Measurements from ENCODE around the gene STEAP1B.

DNA sequence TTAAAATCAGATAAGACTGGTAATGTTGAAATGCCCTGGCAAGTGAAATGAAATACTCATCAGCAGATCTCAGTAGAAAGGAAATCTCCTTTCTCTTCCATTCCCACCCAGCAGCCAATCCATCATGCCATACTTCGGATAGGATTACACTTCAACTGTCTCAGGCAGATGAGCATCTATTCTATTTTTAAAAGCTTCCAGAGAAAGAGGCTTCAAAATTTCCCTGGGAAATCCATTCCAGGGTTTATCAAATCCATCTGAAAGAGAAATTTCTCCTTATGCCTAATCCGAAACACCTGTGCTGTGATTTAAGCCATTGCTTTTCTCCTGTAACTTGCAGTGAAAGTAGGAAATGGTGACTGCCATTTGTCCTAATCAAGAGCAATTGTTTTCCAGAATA, 82.6 kb downstream of the STEAP1B start:
- TF ChIP-seq, protein P1, sequence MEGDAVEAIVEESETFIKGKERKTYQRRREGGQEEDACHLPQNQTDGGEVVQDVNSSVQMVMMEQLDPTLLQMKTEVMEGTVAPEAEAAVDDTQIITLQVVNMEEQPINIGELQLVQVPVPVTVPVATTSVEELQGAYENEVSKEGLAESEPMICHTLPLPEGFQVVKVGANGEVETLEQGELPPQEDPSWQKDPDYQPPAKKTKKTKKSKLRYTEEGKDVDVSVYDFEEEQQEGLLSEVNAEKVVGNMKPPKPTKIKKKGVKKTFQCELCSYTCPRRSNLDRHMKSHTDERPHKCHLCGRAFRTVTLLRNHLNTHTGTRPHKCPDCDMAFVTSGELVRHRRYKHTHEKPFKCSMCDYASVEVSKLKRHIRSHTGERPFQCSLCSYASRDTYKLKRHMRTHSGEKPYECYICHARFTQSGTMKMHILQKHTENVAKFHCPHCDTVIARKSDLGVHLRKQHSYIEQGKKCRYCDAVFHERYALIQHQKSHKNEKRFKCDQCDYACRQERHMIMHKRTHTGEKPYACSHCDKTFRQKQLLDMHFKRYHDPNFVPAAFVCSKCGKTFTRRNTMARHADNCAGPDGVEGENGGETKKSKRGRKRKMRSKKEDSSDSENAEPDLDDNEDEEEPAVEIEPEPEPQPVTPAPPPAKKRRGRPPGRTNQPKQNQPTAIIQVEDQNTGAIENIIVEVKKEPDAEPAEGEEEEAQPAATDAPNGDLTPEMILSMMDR (IDR thresholded peaks at IDR 0.05; ENCODE audit: low read depth, low read length), result no peak
- TF ChIP-seq, protein P2, sequence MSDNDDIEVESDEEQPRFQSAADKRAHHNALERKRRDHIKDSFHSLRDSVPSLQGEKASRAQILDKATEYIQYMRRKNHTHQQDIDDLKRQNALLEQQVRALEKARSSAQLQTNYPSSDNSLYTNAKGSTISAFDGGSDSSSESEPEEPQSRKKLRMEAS (IDR thresholded peaks at IDR 0.05; ENCODE audit: low read depth, low read length), result no peak
- no peak for TF ChIP-seq POLR2A (IDR thresholded peaks at IDR 0.05; ENCODE audit: extremely low read depth, insufficient read length)
